Daoy (cell line): ENCODE measurements around the gene IGFL1. TPM values are rescaled to one million over a fixed set of nuclear protein-coding genes. Genes with fewer than 3 reads are reported as not detected.
"Not testable (repeated sequence)": the region's sequence is repeated elsewhere in the genome, so short reads cannot be mapped to it uniquely, and the experiment has no call there.

ENCODE experiments used
- DNase-seq: peaks from one replicate; pipeline ENCODE4 v3.0.0-alpha.2; 2015; ENCODE audit warnings: low read depth
- total RNA-seq: library from RNA; depleted of rRNA; stranded (reverse); fragments of >200 nt; shearing (Covaris generic); gene quantifications from 2 replicates; pipeline ENCODE4 v1.2.3, GENCODE V29; 2014

Gene IGFL1
- total RNA-seq, 1 experiment from 2014 or later: not detected

- DNase-seq: no peak
These were observed 27.1 kb upstream of the IGFL1 start for GRCh38 chr19:46202426-46202825.

GRCh38 chr19:46202872-46203860 lies 26.4 kb upstream of the IGFL1 start:
- no peak for DNase-seq

GRCh38 chr19:46204008-46204407 lies 25.5 kb upstream of the IGFL1 start:
- no peak for DNase-seq

- DNase-seq: no peak
These were observed 24.2 kb upstream of the IGFL1 start for GRCh38 chr19:46205183-46205984.

- DNase-seq: no peak
These were observed 23.4 kb upstream of the IGFL1 start for GRCh38 chr19:46206176-46206575.

GRCh38 chr19:46206682-46207081 lies 22.9 kb upstream of the IGFL1 start:
- no peak for DNase-seq

DNA sequence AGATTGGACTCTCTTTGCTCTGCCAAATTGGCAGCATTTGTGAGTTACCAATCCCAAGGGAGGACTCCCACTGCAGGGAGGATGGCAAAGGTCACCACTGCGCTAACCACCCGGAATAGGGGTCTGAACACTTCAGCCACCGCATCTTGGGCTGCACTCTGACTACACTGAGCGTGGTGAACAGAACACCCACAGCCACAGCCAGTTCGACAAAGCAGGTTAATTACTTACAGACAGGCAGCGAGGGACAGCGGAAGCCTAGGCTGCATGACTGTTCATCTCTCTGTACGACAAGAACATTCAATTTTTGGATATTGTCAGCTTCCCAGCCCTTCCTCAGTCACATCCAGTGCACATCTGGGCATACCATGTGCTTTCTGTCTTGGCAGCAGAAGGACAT lies 21.7 kb upstream of the IGFL1 start:
- DNase-seq: not testable (repeated sequence)

- DNase-seq: no peak
These were observed 20.5 kb upstream of the IGFL1 start for GRCh38 chr19:46209051-46209450.

- DNase-seq: no peak
These were observed 20.1 kb upstream of the IGFL1 start for GRCh38 chr19:46209472-46209871.

- DNase-seq: no peak
These were observed 18.9 kb upstream of the IGFL1 start for GRCh38 chr19:46210669-46211068.

GRCh38 chr19:46211201-46211881 lies 18.2 kb upstream of the IGFL1 start:
- peak; percentile 63 for DNase-seq

DNA sequence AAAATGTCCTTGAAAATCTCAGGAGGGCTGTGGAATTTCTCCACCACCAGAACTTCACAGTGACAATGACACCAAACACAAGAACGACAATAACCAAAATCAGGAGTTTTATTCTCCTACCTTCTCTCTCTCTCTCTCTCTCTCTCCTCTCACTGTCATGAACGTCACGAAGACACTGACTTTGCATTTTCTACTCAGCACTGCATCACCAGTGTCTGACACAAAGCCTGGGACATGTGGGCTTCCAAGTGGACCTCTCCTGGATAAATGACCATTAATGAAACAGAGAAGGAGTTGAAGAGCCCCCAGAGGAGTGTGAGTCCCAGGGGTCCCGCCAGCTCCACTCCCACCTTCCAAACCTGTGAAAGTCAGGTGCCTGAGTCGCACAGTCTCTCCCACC lies 16.9 kb upstream of the IGFL1 start:
- not testable (repeated sequence) for DNase-seq

DNA sequence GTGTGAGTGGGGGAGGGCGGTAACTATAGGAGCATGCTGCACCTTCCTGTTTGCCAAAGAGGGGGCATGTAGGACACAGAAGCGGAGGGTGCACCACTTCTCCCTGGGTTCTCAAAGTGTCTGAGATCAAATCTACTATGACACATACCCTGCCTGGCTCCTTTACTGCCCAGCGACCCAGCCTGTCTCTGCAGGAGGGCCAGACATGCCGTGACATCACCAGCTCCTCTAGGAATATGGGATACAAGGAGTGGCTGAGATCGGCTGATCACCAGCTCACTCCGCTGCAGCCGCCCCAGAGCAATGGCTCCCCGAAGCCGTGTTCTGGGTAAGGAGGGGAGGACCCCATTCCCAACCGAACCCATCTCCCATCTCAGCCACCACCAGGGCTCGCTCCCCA lies 16.4 kb upstream of the IGFL1 start:
- peak; percentile 81 for DNase-seq

DNA sequence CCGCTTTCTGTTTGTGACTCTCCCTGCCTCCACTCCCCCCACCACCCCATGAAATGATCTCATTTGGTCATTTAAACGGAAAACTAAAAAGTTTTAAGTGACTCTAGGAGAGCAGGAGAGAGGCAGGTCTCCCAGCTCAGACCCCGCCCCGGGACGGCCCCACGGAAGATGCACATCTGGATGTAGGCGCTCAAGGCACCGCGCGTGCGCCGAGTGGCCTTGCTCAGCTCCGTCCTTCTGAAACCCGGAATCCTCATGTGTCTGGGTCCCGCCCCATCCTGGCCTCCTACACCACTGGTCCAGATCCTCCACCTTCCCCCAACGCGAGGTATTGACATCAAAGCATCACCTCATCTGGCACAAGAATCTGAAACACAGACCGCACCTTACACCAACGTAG lies 15.7 kb upstream of the IGFL1 start:
- DNase-seq: no peak

DNA sequence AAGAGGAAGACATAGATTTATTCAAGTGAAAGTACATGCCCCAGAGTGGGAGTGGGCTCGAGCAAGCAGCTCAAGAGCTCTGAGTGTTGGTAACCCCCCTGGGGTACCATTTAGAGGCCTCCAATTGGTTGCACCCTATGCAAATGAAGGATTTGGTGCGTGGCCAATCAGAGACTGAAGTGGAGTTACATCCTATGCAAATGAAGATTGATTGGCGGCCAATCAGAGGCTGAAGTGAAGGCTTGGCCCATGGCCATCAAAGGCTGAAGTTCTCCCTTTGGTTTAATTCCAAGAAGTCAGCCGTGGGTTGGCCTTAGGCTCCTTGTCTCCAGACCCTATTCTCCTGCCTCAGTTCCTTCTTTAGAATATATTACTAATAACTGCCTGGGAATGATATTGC lies 12.9 kb upstream of the IGFL1 start:
- no peak for DNase-seq

- no peak for DNase-seq
These were observed 12.1 kb upstream of the IGFL1 start for GRCh38 chr19:46217476-46217875.

DNA sequence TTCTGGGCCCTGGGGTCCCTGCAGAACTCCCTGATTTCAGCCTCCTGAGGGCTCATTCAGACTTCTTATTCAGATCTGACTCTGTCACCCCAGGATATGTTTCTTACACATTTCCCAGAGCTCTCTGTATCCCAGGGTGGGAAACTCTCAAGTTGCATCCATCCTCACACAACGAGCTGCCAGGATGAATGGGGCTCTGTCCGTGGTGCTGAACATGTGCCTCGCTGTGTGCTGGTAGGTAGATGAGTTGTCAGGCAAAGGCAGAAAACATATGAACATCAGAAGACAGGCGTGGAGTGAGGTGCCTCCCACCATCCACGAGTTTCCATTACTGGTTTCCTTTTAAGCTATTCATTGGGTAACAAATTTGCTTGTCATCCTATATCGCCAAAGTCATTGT lies 11.4 kb upstream of the IGFL1 start:
- peak; percentile 70 for DNase-seq

GRCh38 chr19:46220038-46220615 lies 9.4 kb upstream of the IGFL1 start:
- DNase-seq: no peak

GRCh38 chr19:46221152-46221551 lies 8.4 kb upstream of the IGFL1 start:
- DNase-seq: no peak

DNA sequence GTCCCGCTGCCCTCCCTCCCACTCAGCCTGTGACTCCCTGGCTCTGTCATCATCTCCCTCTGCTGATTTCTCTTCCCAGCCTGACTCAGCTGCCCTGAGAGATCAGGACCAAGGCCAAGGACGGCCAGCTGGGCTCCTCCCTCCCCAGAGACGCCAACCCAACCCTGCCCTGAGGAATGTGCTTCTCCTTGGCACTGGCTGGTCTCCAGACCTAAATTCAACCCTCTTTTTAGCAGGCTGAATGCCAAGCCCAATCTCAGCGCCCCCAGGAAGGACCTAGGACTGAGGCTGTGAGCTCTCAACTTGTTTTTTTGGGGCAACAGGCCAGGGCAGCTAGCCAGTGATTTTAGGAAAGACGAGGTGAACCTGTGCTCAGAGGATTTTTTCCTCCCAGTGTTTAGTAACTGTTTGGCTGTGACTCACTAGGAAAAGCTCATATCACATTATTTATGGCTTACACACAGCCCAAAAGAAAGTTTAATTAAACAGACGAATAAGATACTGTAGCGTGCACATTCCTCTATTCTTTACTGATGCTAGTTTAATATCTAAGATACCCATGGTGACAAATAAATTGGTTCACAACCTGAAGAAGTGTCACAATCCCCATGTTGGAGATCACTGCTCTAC lies 7.4 kb upstream of the IGFL1 start:
- peak; percentile 93 for DNase-seq

DNA sequence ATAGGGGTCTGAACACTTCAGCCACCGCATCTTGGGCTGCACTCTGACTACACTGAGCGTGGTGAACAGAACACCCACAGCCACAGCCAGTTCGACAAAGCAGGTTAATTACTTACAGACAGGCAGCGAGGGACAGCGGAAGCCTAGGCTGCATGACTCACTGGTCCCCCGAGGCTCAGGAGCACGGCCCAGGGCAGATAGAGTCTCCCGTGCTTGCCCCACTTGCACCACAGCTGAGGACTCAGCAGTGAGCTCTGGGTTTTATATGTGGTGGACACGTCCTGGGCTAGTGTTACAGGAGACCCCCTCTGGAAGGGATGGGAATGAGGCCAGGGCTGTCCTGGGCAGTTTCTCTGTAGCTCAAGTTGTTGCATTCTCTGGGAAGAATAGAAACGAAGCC lies 5.8 kb upstream of the IGFL1 start:
- DNase-seq: peak; percentile 75
